Mesendoderm (in vitro differentiated cells): Measurements from ENCODE around the gene ADGRL3.
"Not testable (repeated sequence)": the region's sequence is repeated elsewhere in the genome, so short reads cannot be mapped to it uniquely, and the experiment has no call there.

ENCODE experiments used
- DNase-seq: peaks from one replicate; pipeline ENCODE4 v3.0.0; 2013
- H2AK5ac ChIP-seq: 2 replicates; pipeline ENCODE4 v1.6.1; 2013; ENCODE audit warnings: low read length, inconsistent platforms
- H2BK120ac ChIP-seq: 2 replicates; pipeline ENCODE4 v1.6.1; 2013; ENCODE audit warnings: low read depth, mild to moderate bottlenecking, low read length, moderate library complexity, mixed read lengths
- H2BK15ac ChIP-seq: replicated peaks from 2 replicates; pipeline ENCODE4 v1.6.1; 2013; ENCODE audit warnings: low read depth, mild to moderate bottlenecking, moderate library complexity
- H2BK5ac ChIP-seq: 2 replicates; pipeline ENCODE4 v1.6.1; 2013; ENCODE audit warnings: low read length, inconsistent platforms
- H3K18ac ChIP-seq: 2 replicates; pipeline ENCODE4 v1.6.1; 2013; ENCODE audit warnings: mild to moderate bottlenecking, low read length, mixed read lengths
- H3K23ac ChIP-seq: one replicate; pipeline ENCODE4 v1.6.1; 2013; ENCODE audit warnings: low read length
- H3K27ac ChIP-seq: 2 replicates; pipeline ENCODE4 v1.5.1; 2013; ENCODE audit warnings: low read depth, mild to moderate bottlenecking, inconsistent platforms, low read length, moderate library complexity
- H3K27me3 ChIP-seq: 2 replicates; pipeline ENCODE4 v1.6.1; 2013; ENCODE audit warnings: low read length, control low read depth, mild to moderate bottlenecking, inconsistent platforms; ENCODE audit not compliant: insufficient read depth, poor library complexity
- H3K36me3 ChIP-seq: 2 replicates; pipeline ENCODE4 v1.6.1; 2013; ENCODE audit warnings: low read length, inconsistent platforms; ENCODE audit not compliant: control insufficient read depth, insufficient read depth
- H3K4ac ChIP-seq: one replicate; pipeline ENCODE4 v1.6.1; 2013; ENCODE audit warnings: low read depth, mild to moderate bottlenecking, low read length, moderate library complexity
- H3K4me1 ChIP-seq: 2 replicates; pipeline ENCODE4 v1.6.1; 2013; ENCODE audit warnings: low read depth, low read length, inconsistent platforms; ENCODE audit not compliant: control insufficient read depth
- H3K4me2 ChIP-seq: 2 replicates; pipeline ENCODE4 v1.6.1; 2013; ENCODE audit warnings: low read length
- H3K4me3 ChIP-seq: 2 replicates; pipeline ENCODE4 v1.5.1; 2013; ENCODE audit warnings: mild to moderate bottlenecking, low read length
- H3K56ac ChIP-seq: one replicate; pipeline ENCODE4 v1.6.1; 2013; ENCODE audit warnings: low read length
- H3K79me1 ChIP-seq: 2 replicates; pipeline ENCODE4 v1.6.1; 2013; ENCODE audit warnings: low read length, inconsistent platforms
- H3K79me2 ChIP-seq: 2 replicates; pipeline ENCODE4 v1.6.1; 2013; ENCODE audit warnings: mild to moderate bottlenecking, low read length; ENCODE audit not compliant: control insufficient read depth, insufficient read depth
- H3K9ac ChIP-seq: 2 replicates; pipeline ENCODE4 v1.6.1; 2013; ENCODE audit warnings: low read length, inconsistent platforms
- H4K5ac ChIP-seq: one replicate; pipeline ENCODE4 v1.6.1; 2013; ENCODE audit warnings: low read length
- H4K8ac ChIP-seq: one replicate; pipeline ENCODE4 v1.6.1; 2013; ENCODE audit warnings: low read depth, mild to moderate bottlenecking, control low read depth, low read length, moderate library complexity
- WGBS: extraction: QIAGEN DNeasy Blood & Tissue Kit; methylation state at CpG from one replicate; pipeline ENCODE4 v1.1.7; 2013; ENCODE audit warnings: low lambda C conversion rate, missing lambda C conversion rate; ENCODE audit not compliant: insufficient coverage; ENCODE audit errors: extremely low coverage; 5-methylcytosine and 5-hydroxymethylcytosine counted together

Gene ADGRL3

DNA sequence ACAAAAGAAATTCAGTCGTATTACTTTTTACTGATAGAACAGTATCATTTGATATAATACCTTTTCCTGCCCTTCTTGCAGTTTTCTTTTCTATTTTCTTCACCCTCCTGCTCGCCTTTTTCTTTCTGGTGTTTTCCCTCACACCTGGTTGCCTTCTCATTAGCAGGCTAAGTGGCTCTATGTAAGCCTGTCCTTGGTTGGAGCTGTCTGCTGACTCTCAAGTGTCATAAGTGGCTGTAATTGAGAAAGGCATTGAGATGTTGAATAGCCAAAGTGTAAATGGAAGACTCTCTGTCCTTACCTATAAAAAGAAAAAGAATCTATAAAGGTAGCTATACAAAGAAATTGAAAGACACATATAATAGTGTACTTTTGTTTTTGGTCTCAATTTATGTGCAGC, 180.7 kb downstream of the ADGRL3 start:
- Histone ChIP-seq H2BK5ac (no peak overlapping the region), H3K9ac (no peak overlapping the region), H3K27me3 (no peaks in the 10 kb centered on the region), H3K36me3 (no peaks in the 10 kb centered on the region), H3K56ac (no peak overlapping the region), H3K4me2 (no peak overlapping the region), H3K18ac (no peak overlapping the region), H3K27ac (no peak overlapping the region), H3K23ac (no peak overlapping the region), H3K4me1 (no peaks in the 10 kb centered on the region), H3K79me2 (no peaks in the 10 kb centered on the region), H4K8ac (no peak overlapping the region), H3K79me1 (peaks cover 2% of the 10 kb centered on the region), H2BK15ac (no peak overlapping the region), H3K4me3 (no peak overlapping the region), H3K4ac (no peak overlapping the region), H2BK120ac (no peak overlapping the region), H2AK5ac (no peak overlapping the region), H4K5ac (no peak overlapping the region)
- WGBS, result no CpG with 5 or more reads among the region's 2 CpGs
- DNase-seq, result peak; percentile 53

- WGBS, result no CpG with 5 or more reads among the region's 4 CpGs
Observed at GRCh38 chr4:61385256-61385655, 185.1 kb downstream of the ADGRL3 start.

DNA sequence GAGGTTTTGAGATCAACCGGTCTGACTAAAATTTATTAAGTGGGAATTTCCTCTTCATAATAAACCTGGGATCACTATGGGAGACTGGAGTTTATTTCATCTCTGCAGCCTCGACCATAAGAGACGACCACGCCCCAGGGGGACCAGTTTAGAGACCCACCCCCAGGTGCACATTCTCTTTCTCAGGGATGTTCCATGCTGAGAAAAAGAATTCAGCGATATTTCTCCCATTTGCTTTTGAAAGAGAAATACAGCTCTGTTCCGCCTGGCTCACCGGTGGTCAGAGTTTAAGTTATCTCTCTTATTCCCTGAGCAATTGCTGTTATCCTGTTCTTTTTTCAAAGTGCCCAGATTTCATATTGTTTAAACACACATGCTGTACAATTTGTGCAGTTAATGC, 187.2 kb downstream of the ADGRL3 start:
- not testable (repeated sequence) for H3K9ac ChIP-seq, H3K27me3 ChIP-seq, H2BK15ac ChIP-seq, H2AK5ac ChIP-seq, H3K23ac ChIP-seq, H3K4ac ChIP-seq, H3K27ac ChIP-seq, H3K4me1 ChIP-seq, H3K4me2 ChIP-seq, H3K4me3 ChIP-seq, H4K8ac ChIP-seq, H2BK5ac ChIP-seq, H3K56ac ChIP-seq, H3K79me2 ChIP-seq, H4K5ac ChIP-seq, H3K79me1 ChIP-seq, H2BK120ac ChIP-seq, H3K36me3 ChIP-seq, H3K18ac ChIP-seq
- DNase-seq, result peak; percentile 46
- WGBS, result no CpG with 5 or more reads among the region's 7 CpGs

More at GRCh38 chr4:61385256-61385655, 185.1 kb downstream of the ADGRL3 start:
- Histone ChIP-seq H3K56ac (peak overlapping the region; percentile 51), H3K79me1 (no peaks in the 10 kb centered on the region), H3K4me3 (no peak overlapping the region), H3K27me3 (no peaks in the 10 kb centered on the region), H3K79me2 (no peaks in the 10 kb centered on the region), H2BK5ac (no peak overlapping the region), H3K23ac (no peak overlapping the region), H4K5ac (no peak overlapping the region), H3K27ac (no peak overlapping the region), H3K9ac (no peak overlapping the region), H3K4ac (peak overlapping the region; percentile 12), H3K4me2 (no peak overlapping the region), H3K36me3 (no peaks in the 10 kb centered on the region), H2BK15ac (no peak overlapping the region), H2BK120ac (no peak overlapping the region), H3K4me1 (peaks cover 8% of the 10 kb centered on the region), H3K18ac (no peak overlapping the region), H4K8ac (no peak overlapping the region), H2AK5ac (no peak overlapping the region)
- DNase-seq, result peak; percentile 86

GRCh38 chr4:61389640-61390039, 189.5 kb downstream of the ADGRL3 start:
- WGBS, result no CpG with 5 or more reads among the region's 2 CpGs
- no peaks in the 10 kb centered on the region for H3K79me2 ChIP-seq

DNA sequence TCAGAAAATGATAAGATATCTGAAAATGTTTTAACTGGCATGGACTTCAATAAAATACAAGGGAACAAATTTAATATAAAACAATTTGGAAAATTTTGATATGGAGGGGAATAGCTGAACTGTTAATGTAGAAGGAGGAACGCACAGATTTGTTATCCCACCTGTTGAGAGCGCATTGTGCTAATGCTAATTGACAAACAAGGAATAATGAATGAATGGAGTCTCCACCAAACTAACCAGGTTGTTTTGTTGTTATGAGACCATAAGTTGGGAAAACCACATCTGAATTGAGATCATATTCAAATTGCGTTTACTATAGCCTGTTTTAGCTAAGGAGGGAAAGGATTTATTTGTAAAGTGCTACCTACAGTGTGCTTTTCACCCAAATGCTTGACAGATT, 195.6 kb downstream of the ADGRL3 start:
- H3K79me2 ChIP-seq, result no peaks in the 10 kb centered on the region
- H3K9ac ChIP-seq, result no peak overlapping the region
- no peaks in the 10 kb centered on the region for H3K79me1 ChIP-seq
- no peak overlapping the region for H3K4me2 ChIP-seq
- no peak overlapping the region for H3K18ac ChIP-seq
- H3K4me1 ChIP-seq, result peaks cover 3% of the 10 kb centered on the region
- H2BK15ac ChIP-seq, result no peak overlapping the region
- H3K27ac ChIP-seq, result no peak overlapping the region
- no peak overlapping the region for H3K4ac ChIP-seq
- no peak overlapping the region for H2AK5ac ChIP-seq
- no peaks in the 10 kb centered on the region for H3K27me3 ChIP-seq
- H3K4me3 ChIP-seq, result no peak overlapping the region
- DNase-seq, result no peak
- H2BK5ac ChIP-seq, result no peak overlapping the region
- H3K23ac ChIP-seq, result no peak overlapping the region
- no peak overlapping the region for H4K5ac ChIP-seq
- H3K56ac ChIP-seq, result no peak overlapping the region
- WGBS, result no CpG with 5 or more reads among the region's 3 CpGs
- no peaks in the 10 kb centered on the region for H3K36me3 ChIP-seq
- H2BK120ac ChIP-seq, result no peak overlapping the region
- H4K8ac ChIP-seq, result no peak overlapping the region

More at GRCh38 chr4:61389640-61390039, 189.5 kb downstream of the ADGRL3 start:
- Histone ChIP-seq H3K4me2 (no peak overlapping the region), H3K4me3 (no peak overlapping the region), H3K36me3 (no peaks in the 10 kb centered on the region), H3K4ac (no peak overlapping the region), H2BK15ac (no peak overlapping the region), H3K23ac (no peak overlapping the region), H3K27me3 (no peaks in the 10 kb centered on the region), H3K4me1 (peaks cover 8% of the 10 kb centered on the region), H3K79me1 (no peaks in the 10 kb centered on the region), H2AK5ac (no peak overlapping the region), H3K27ac (no peak overlapping the region), H2BK5ac (no peak overlapping the region), H4K5ac (no peak overlapping the region), H3K56ac (no peak overlapping the region), H2BK120ac (no peak overlapping the region), H4K8ac (no peak overlapping the region), H3K18ac (no peak overlapping the region), H3K9ac (no peak overlapping the region)
- DNase-seq, result peak; percentile 55

DNA sequence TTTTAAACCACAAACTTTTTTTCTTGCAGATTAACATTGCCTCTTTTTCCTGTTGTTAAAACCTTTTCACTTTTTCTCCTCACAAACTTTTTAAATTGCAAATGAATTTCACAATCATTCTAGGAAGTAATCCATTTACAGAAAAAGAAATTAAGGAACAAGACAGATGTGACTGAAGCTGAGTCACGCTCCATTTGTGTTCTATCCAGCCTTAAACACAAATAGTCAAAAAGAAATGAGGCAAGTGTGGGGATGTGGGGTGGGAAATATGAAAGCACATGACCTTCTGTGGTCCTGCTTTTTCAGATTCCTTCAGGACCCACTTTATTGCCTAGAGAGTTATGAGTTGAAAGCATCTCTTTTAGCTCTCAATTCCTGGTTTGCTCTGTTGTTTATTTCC, 197.0 kb downstream of the ADGRL3 start:
- WGBS, result no CpG with 5 or more reads among the region's 1 CpG
- no peak overlapping the region for H4K5ac ChIP-seq
- no peak overlapping the region for H2BK5ac ChIP-seq
- H3K23ac ChIP-seq, result no peak overlapping the region
- no peak overlapping the region for H4K8ac ChIP-seq
- H3K4ac ChIP-seq, result no peak overlapping the region
- no peak overlapping the region for H3K9ac ChIP-seq
- H3K79me1 ChIP-seq, result no peaks in the 10 kb centered on the region
- no peak overlapping the region for H3K18ac ChIP-seq
- H2BK15ac ChIP-seq, result no peak overlapping the region
- no peaks in the 10 kb centered on the region for H3K79me2 ChIP-seq
- peaks cover 3% of the 10 kb centered on the region for H3K4me1 ChIP-seq
- DNase-seq, result no peak
- no peaks in the 10 kb centered on the region for H3K36me3 ChIP-seq
- H3K4me2 ChIP-seq, result no peak overlapping the region
- no peak overlapping the region for H3K4me3 ChIP-seq
- H3K27ac ChIP-seq, result no peak overlapping the region
- H3K56ac ChIP-seq, result peak overlapping the region; percentile 51
- H2AK5ac ChIP-seq, result no peak overlapping the region
- H2BK120ac ChIP-seq, result no peak overlapping the region
- no peaks in the 10 kb centered on the region for H3K27me3 ChIP-seq
